ENCODE data around the gene OR5M11.

DNA sequence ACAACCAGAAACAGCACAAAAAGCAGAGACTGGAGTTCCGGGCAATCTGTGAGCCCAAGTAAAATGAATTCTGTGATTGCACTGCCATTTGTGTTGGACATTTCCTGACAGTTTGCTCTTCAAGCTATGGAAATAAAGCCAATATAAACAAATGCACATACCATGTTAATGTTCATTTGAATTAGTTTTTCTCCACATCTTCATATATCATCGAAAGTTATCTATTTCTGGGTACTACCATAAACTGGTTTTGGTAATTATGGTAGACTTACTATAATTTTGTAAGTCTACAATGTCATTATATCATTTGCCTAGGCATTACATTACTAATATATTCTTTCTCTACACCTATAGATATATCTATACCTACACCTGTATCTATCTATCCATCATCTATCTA lies at the start of gene OR5M11:
- TF ChIP-seq LEF1 (IDR thresholded peaks at IDR 0.05; ENCODE audit: borderline replicate concordance) (no peak), TARDBP (IDR thresholded peaks at IDR 0.05) (no peak), FOXM1 (IDR thresholded peaks at IDR 0.05; ENCODE audit: borderline replicate concordance) (no peak), SP1 (IDR thresholded peaks at IDR 0.05) (no peak), BHLHE40 (IDR thresholded peaks at IDR 0.05; ENCODE audit: borderline replicate concordance) (no peak), HDGF (IDR thresholded peaks at IDR 0.05; ENCODE audit: borderline replicate concordance) (no peak), ELF4 (IDR thresholded peaks at IDR 0.05) (no peak), SUZ12 (IDR thresholded peaks at IDR 0.05) (no peak)
